H9 (cell line): ENCODE measurements around the gene CLMN. TPM values are rescaled to one million over a fixed set of nuclear protein-coding genes. Genes with fewer than 3 reads are reported as not detected.

Experiments
- DNase-seq: peaks from one replicate; pipeline ENCODE4 v3.0.0-alpha.2; 2017
- H2AFZ ChIP-seq: one replicate; pipeline ENCODE4 v1.6.1; 2013; ENCODE audit warnings: mild to moderate bottlenecking, low read length, control low read depth, moderate library complexity
- H2AK5ac ChIP-seq: 2 replicates; pipeline ENCODE4 v1.6.1; 2013; ENCODE audit warnings: low read length, control low read depth, mixed read lengths; ENCODE audit not compliant: insufficient read length
- H2BK120ac ChIP-seq: one replicate; pipeline ENCODE4 v1.6.1; 2013; ENCODE audit warnings: low read depth, mild to moderate bottlenecking, low read length, control low read depth, inconsistent platforms; ENCODE audit not compliant: poor library complexity, severe bottlenecking
- H2BK12ac ChIP-seq: 2 replicates; pipeline ENCODE4 v1.6.1; 2013; ENCODE audit warnings: low read length, control low read depth, mixed read lengths, low read depth; ENCODE audit not compliant: insufficient read length
- H2BK15ac ChIP-seq: 2 replicates; pipeline ENCODE4 v1.6.1; 2013; ENCODE audit warnings: low read depth, low read length, control low read depth
- H2BK20ac ChIP-seq: one replicate; pipeline ENCODE4 v1.6.1; 2013; ENCODE audit warnings: low read depth, mild to moderate bottlenecking, low read length, control low read depth, inconsistent platforms; ENCODE audit not compliant: poor library complexity, severe bottlenecking
- H2BK5ac ChIP-seq: 2 replicates; pipeline ENCODE4 v1.6.1; 2013; ENCODE audit warnings: low read length, control low read depth, mixed read lengths; ENCODE audit not compliant: insufficient read length
- H3K14ac ChIP-seq: 2 replicates; pipeline ENCODE4 v1.6.1; 2013; ENCODE audit warnings: low read length, control low read depth; ENCODE audit not compliant: insufficient read depth
- H3K18ac ChIP-seq: 2 replicates; pipeline ENCODE4 v1.6.1; 2013; ENCODE audit warnings: low read depth, mild to moderate bottlenecking, mixed read lengths, low read length, control low read depth; ENCODE audit not compliant: insufficient read length
- H3K23ac ChIP-seq: 2 replicates; pipeline ENCODE4 v1.6.1; 2013; ENCODE audit warnings: low read length, control low read depth, mixed read lengths, low read depth; ENCODE audit not compliant: insufficient read length
- H3K23me2 ChIP-seq: 2 replicates; pipeline ENCODE4 v1.6.1; 2013; ENCODE audit warnings: low read depth, mild to moderate bottlenecking, mixed read lengths, low read length, control low read depth; ENCODE audit not compliant: insufficient read length, poor library complexity, severe bottlenecking
- H3K27ac ChIP-seq: 2 replicates; pipeline ENCODE4 v1.5.1; 2013; ENCODE audit warnings: low read length, control low read depth, mixed read lengths, low read depth; ENCODE audit not compliant: insufficient read length
- H3K27me3 ChIP-seq: 2 replicates; pipeline ENCODE4 v1.6.1; 2013; ENCODE audit warnings: low read length, control low read depth, inconsistent platforms; ENCODE audit not compliant: insufficient read depth
- H3K4ac ChIP-seq: 2 replicates; pipeline ENCODE4 v1.6.1; 2013; ENCODE audit warnings: low read depth, mild to moderate bottlenecking, control low read depth, inconsistent platforms, low read length, moderate library complexity
- H3K4me1 ChIP-seq: 2 replicates; pipeline ENCODE4 v1.6.1; 2013; ENCODE audit warnings: low read length, control low read depth, inconsistent platforms; ENCODE audit not compliant: insufficient read depth
- H3K4me2 ChIP-seq: 2 replicates; pipeline ENCODE4 v1.6.1; 2013; ENCODE audit warnings: low read length, control low read depth, mixed read lengths; ENCODE audit not compliant: insufficient read length, insufficient read depth
- H3K56ac ChIP-seq: 2 replicates; pipeline ENCODE4 v1.6.1; 2013; ENCODE audit warnings: low read depth, mild to moderate bottlenecking, mixed read lengths, low read length, control low read depth; ENCODE audit not compliant: insufficient read length
- H3K79me1 ChIP-seq: 2 replicates; pipeline ENCODE4 v1.6.1; 2013; ENCODE audit warnings: low read depth, mild to moderate bottlenecking, moderate library complexity, low read length, control low read depth, inconsistent platforms; ENCODE audit not compliant: insufficient read depth, poor library complexity, severe bottlenecking
- H3K79me2 ChIP-seq: 2 replicates; pipeline ENCODE4 v1.6.1; 2013; ENCODE audit warnings: low read length, control low read depth, inconsistent platforms; ENCODE audit not compliant: insufficient read depth
- H3K9ac ChIP-seq: 2 replicates; pipeline ENCODE4 v1.6.1; 2013; ENCODE audit warnings: low read length, control low read depth, mixed read lengths; ENCODE audit not compliant: insufficient read length; ENCODE audit errors: extremely low read depth
- H3K9me3 ChIP-seq: one replicate; pipeline ENCODE4 v1.6.1; 2013; ENCODE audit warnings: low read depth, low read length, inconsistent platforms; ENCODE audit not compliant: control insufficient read depth
- H3T11ph ChIP-seq: one replicate; pipeline ENCODE4 v1.6.1; 2013; ENCODE audit warnings: mild to moderate bottlenecking, low read length, control low read depth, inconsistent platforms
- H4K20me1 ChIP-seq: one replicate; pipeline ENCODE4 v1.6.1; 2013; ENCODE audit not compliant: control insufficient read depth, insufficient read length, insufficient read depth
- H4K5ac ChIP-seq: 2 replicates; pipeline ENCODE4 v1.6.1; 2013; ENCODE audit warnings: low read depth, mild to moderate bottlenecking, mixed read lengths, low read length, control low read depth; ENCODE audit not compliant: insufficient read length
- H4K8ac ChIP-seq: replicated peaks from 2 replicates; pipeline ENCODE4 v1.6.1; 2013; ENCODE audit warnings: low read length, control low read depth, mixed read lengths, low read depth; ENCODE audit not compliant: insufficient read length
- H4K91ac ChIP-seq: 2 replicates; pipeline ENCODE4 v1.6.1; 2013; ENCODE audit warnings: low read depth, mild to moderate bottlenecking, moderate library complexity, mixed read lengths, low read length, control low read depth; ENCODE audit not compliant: insufficient read length
- H3K27ac Mint-ChIP-seq, 3 experiments: 2 replicates in 2 of 3; 3 replicates in 1 of 3; pipeline ENCODE4 v1.8.0; 2020 to 2021; ENCODE audit warnings: mixed read lengths in 3 of 3, mild to moderate bottlenecking in 1 of 3, moderate library complexity in 1 of 3
- H3K27me3 Mint-ChIP-seq: 2 replicates; pipeline ENCODE4 v1.8.0; 2021; ENCODE audit warnings: low read depth, mild to moderate bottlenecking, moderate library complexity, mixed read lengths
- H3K36me3 Mint-ChIP-seq, 3 experiments: 2 replicates in 2 of 3; 3 replicates in 1 of 3; pipeline ENCODE4 v1.8.0; 2020 to 2021; ENCODE audit warnings: low read depth in 3 of 3, mixed read lengths in 3 of 3; ENCODE audit not compliant: insufficient read depth in 1 of 3
- H3K4me1 Mint-ChIP-seq, 2 experiments: 2 replicates each; pipeline ENCODE4 v1.8.0; 2020; ENCODE audit warnings: mixed read lengths in 2 of 2
- H3K4me3 Mint-ChIP-seq, 2 experiments: 2 replicates in 1 of 2; 3 replicates in 1 of 2; pipeline ENCODE4 v1.8.0; 2020 to 2021; ENCODE audit warnings: mild to moderate bottlenecking in 2 of 2, mixed read lengths in 2 of 2, moderate library complexity in 1 of 2
- H3K9me3 Mint-ChIP-seq, 2 experiments: 2 replicates in 1 of 2; 3 replicates in 1 of 2; pipeline ENCODE4 v1.8.0; 2020; ENCODE audit warnings: mild to moderate bottlenecking in 2 of 2, mixed read lengths in 2 of 2, moderate library complexity in 1 of 2
- WGBS: extraction: QIAGEN DNeasy Blood & Tissue Kit; methylation state at CpG from one replicate; pipeline ENCODE4 v1.1.7; 2013; ENCODE audit warnings: missing lambda C conversion rate, low lambda C conversion rate, mixed read lengths; ENCODE audit not compliant: insufficient read length; ENCODE audit errors: extremely low coverage; 5-methylcytosine and 5-hydroxymethylcytosine counted together
- total RNA-seq: library from RNA; stranded (reverse); gene quantifications from 2 replicates; pipeline ENCODE4 v1.2.1, GENCODE V29; 2021
- TF ChIP-seq, protein P1 (sequence below): fragments of 200-600 bp; sonication (generic); conservative IDR thresholded peaks from 3 replicates; pipeline ENCODE4 v1.8.0; 2021; ENCODE audit warnings: antibody characterized with exemption, mild to moderate bottlenecking

The CLMN gene
- total RNA-seq, 1 experiment from 2014 or later = 7.6 TPM

DNA sequence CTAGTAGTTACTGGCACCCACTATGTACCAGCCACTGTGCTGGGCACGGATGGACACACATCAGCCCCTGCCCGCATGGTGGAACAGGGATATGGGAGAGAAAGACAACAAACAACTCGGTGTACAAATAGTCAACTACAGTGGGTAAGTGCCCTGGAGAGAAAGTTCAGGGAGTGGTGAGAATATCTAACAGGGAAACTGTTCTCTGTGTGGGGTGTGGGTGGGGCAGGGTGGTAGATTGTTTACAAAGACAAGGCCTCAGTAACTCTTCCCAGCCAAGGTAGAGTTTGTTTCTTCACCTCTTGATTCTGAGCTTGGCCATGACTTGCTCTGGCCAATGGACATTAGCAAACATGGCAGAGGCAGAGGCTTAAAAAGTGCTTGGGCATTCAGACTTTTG, 12.9 kb upstream of the CLMN start:
- H3K23me2 ChIP-seq = no peaks in the 10 kb centered on the region
- no peak overlapping the region for H3K4me2 ChIP-seq
- no peak overlapping the region; the same call in 1 of the 2 replicates for H3K14ac ChIP-seq
- H3K23ac ChIP-seq = no peak overlapping the region
- no peaks in the 10 kb centered on the region for H3K79me2 ChIP-seq
- H3K79me1 ChIP-seq = no peaks in the 10 kb centered on the region
- H3T11ph ChIP-seq = no peak overlapping the region
- Mint-ChIP-seq H3K4me3 (no peak overlapping the region; a peak in 1 of 5 replicates), H3K4me1 (peaks cover 2 to 11% of the 10 kb centered on the region in 2 experiments; a peak in 3 of 4 replicates), H3K27me3 (peaks cover 22% of the 10 kb centered on the region), H3K27ac (no peak overlapping the region), H3K9me3 (peaks cover 2 to 3% of the 10 kb centered on the region in 2 experiments; a peak in 2 of 5 replicates), H3K36me3 (no peaks in the 10 kb centered on the region; a peak in 1 of 7 replicates)
- H3K4me1 ChIP-seq = no peaks in the 10 kb centered on the region
- WGBS = no CpG with 5 or more reads among the region's 3 CpGs
- no peak overlapping the region for H2BK12ac ChIP-seq
- H2AFZ ChIP-seq = no peak overlapping the region
- H2AK5ac ChIP-seq = no peak overlapping the region
- no peak overlapping the region for H2BK15ac ChIP-seq
- no peaks in the 10 kb centered on the region for H3K27me3 ChIP-seq
- TF ChIP-seq, protein P1, sequence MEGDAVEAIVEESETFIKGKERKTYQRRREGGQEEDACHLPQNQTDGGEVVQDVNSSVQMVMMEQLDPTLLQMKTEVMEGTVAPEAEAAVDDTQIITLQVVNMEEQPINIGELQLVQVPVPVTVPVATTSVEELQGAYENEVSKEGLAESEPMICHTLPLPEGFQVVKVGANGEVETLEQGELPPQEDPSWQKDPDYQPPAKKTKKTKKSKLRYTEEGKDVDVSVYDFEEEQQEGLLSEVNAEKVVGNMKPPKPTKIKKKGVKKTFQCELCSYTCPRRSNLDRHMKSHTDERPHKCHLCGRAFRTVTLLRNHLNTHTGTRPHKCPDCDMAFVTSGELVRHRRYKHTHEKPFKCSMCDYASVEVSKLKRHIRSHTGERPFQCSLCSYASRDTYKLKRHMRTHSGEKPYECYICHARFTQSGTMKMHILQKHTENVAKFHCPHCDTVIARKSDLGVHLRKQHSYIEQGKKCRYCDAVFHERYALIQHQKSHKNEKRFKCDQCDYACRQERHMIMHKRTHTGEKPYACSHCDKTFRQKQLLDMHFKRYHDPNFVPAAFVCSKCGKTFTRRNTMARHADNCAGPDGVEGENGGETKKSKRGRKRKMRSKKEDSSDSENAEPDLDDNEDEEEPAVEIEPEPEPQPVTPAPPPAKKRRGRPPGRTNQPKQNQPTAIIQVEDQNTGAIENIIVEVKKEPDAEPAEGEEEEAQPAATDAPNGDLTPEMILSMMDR = no peak
- H4K8ac ChIP-seq = no peak overlapping the region
- no peak overlapping the region for H3K18ac ChIP-seq
- no peak overlapping the region for H2BK20ac ChIP-seq
- H2BK5ac ChIP-seq = no peak overlapping the region
- no peak overlapping the region for H4K91ac ChIP-seq
- no peaks in the 10 kb centered on the region for H4K20me1 ChIP-seq
- H3K9ac ChIP-seq = no peak overlapping the region
- H2BK120ac ChIP-seq = no peak overlapping the region
- DNase-seq = no peak
- no peak overlapping the region for H3K27ac ChIP-seq
- no peak overlapping the region for H3K4ac ChIP-seq
- H4K5ac ChIP-seq = no peak overlapping the region
- no peaks in the 10 kb centered on the region for H3K9me3 ChIP-seq
- H3K56ac ChIP-seq = no peak overlapping the region
